HG03565 (cell line): ENCODE measurements around the gene CYP20A1.
"Not testable (repeated sequence)": the region's sequence is repeated elsewhere in the genome, so short reads cannot be mapped to it uniquely, and the experiment has no call there.

Experiments
- ATAC-seq: cut with Tn5 transposase; IDR thresholded peaks from one replicate; pipeline ENCODE4 v1.9.1; 2021; ENCODE audit warnings: mild to moderate bottlenecking, moderate library complexity; ENCODE audit not compliant: unreplicated experiment

CYP20A1 gene

GRCh38 chr2:203238704-203239526 is at the start of gene CYP20A1:
Gene CYP20A1 (plus strand): TSS chr2:203239018. CDS start chr2:203239063, 45 bp downstream.
- ATAC-seq, result peak; percentile 76

GRCh38 chr2:203190547-203190946 is 48.3 kb upstream of the CYP20A1 start:
- ATAC-seq, result not testable (repeated sequence)

- not testable (repeated sequence) for ATAC-seq
These were observed 47.8 kb upstream of the CYP20A1 start for GRCh38 chr2:203191026-203191425.

GRCh38 chr2:203191961-203192360 is 46.9 kb upstream of the CYP20A1 start:
- ATAC-seq, result no peak

- ATAC-seq, result no peak
These were observed 43.3 kb upstream of the CYP20A1 start for GRCh38 chr2:203195331-203196036.

GRCh38 chr2:203200866-203201265 is 38.0 kb upstream of the CYP20A1 start:
- ATAC-seq, result no peak

- ATAC-seq, result no peak
These were observed 37.4 kb upstream of the CYP20A1 start for GRCh38 chr2:203201426-203201825.

- ATAC-seq, result no peak
These were observed 29.3 kb upstream of the CYP20A1 start for GRCh38 chr2:203209538-203209937.

GRCh38 chr2:203225423-203226039 is 13.3 kb upstream of the CYP20A1 start:
- ATAC-seq, result no peak

GRCh38 chr2:203229674-203230073 is 9.1 kb upstream of the CYP20A1 start:
- not testable (repeated sequence) for ATAC-seq

- ATAC-seq, result no peak
These were observed 1.2 kb upstream of the CYP20A1 start for GRCh38 chr2:203237346-203238238.

- ATAC-seq, result no peak
These were observed 520 bp upstream of the CYP20A1 start for GRCh38 chr2:203238292-203238703.

GRCh38 chr2:203240491-203240890 is 1.7 kb downstream of the CYP20A1 start:
- no peak for ATAC-seq

- no peak for ATAC-seq
These were observed 3.7 kb downstream of the CYP20A1 start for GRCh38 chr2:203242518-203242917.

GRCh38 chr2:203246646-203247045 is 7.8 kb downstream of the CYP20A1 start:
- ATAC-seq, result no peak

GRCh38 chr2:203252818-203253217 is 14.0 kb downstream of the CYP20A1 start:
- no peak for ATAC-seq

GRCh38 chr2:203253422-203254095 is 14.7 kb downstream of the CYP20A1 start:
- not testable (repeated sequence) for ATAC-seq

GRCh38 chr2:203261326-203262159 is 22.7 kb downstream of the CYP20A1 start:
- ATAC-seq, result no peak

GRCh38 chr2:203279288-203279687 is 40.5 kb downstream of the CYP20A1 start:
- ATAC-seq, result no peak
